Mammary epithelial cell (primary cell): ENCODE data around the gene CSRP3.

Source experiments
- EZH2 ChIP-seq: IDR thresholded peaks from 2 replicates; pipeline ENCODE4 v1.6.1; 2012; ENCODE audit warnings: low read length, inconsistent platforms, borderline replicate concordance
- TF ChIP-seq, protein P1 (sequence below), 2 donors: IDR thresholded peaks in 1 of 2; conservative IDR thresholded peaks in 1 of 2; 2 replicates each; pipeline ENCODE4 v1.5.1; 2011 to 2012; ENCODE audit warnings: inconsistent platforms in 2 of 2, low read length in 2 of 2, mild to moderate bottlenecking in 2 of 2, control low read depth in 1 of 2, low read depth in 1 of 2; ENCODE audit not compliant: insufficient read depth in 1 of 2; ENCODE audit errors: extremely low read depth in 1 of 2

DNA sequence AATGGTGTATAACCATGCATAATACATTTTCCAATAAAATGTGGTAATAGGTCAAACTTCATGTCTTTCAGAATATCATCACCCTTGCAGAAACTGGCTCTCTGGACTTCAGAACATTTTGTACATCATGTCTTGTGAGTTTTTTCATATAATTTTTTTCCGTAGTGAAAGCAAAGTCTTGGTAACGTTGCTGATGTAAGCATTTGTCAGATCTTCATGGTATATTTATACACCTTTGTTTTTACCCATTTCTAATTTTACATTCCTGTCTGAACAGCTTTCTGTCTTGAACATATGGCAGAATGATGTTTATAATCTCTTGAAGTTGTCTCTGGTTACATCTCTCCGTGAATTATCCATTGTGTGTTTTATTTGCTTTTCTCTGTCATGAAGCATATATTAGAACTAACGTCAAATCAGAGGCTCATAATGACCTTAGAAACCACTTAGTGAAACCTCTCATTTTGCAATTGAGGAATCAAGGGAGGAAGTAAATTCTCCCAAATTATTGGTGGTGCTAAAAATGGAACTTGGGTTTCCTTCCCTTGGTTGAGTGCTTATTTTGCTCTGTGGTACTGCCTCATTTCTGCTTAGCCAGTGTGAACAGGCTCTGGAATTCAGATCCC is 37.4 kb downstream of the CSRP3 start:
- TF ChIP-seq, protein P1, sequence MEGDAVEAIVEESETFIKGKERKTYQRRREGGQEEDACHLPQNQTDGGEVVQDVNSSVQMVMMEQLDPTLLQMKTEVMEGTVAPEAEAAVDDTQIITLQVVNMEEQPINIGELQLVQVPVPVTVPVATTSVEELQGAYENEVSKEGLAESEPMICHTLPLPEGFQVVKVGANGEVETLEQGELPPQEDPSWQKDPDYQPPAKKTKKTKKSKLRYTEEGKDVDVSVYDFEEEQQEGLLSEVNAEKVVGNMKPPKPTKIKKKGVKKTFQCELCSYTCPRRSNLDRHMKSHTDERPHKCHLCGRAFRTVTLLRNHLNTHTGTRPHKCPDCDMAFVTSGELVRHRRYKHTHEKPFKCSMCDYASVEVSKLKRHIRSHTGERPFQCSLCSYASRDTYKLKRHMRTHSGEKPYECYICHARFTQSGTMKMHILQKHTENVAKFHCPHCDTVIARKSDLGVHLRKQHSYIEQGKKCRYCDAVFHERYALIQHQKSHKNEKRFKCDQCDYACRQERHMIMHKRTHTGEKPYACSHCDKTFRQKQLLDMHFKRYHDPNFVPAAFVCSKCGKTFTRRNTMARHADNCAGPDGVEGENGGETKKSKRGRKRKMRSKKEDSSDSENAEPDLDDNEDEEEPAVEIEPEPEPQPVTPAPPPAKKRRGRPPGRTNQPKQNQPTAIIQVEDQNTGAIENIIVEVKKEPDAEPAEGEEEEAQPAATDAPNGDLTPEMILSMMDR (conservative IDR thresholded peaks at IDR 0.05 in 1 of 2, IDR thresholded peaks at IDR 0.05 in 1 of 2; ENCODE audit: extremely low read depth in 1 of 2, insufficient read depth in 1 of 2, low read depth in 1 of 2, low read length in 2 of 2): no peak
- no peak for TF ChIP-seq EZH2
